ENCODE measurements around the gene UBE2F.

UBE2F gene

GRCh38 chr2:237940828-237941227 lies 26.0 kb upstream of the UBE2F start:
- DNase-seq, result no peak
- Histone ChIP-seq H3K9me3 (ENCODE audit: insufficient read depth, low read length, severe bottlenecking) (peaks cover 18% of the 10 kb centered on the region), H3K4me1 (ENCODE audit: insufficient read depth, low read length) (no peaks in the 10 kb centered on the region), H3K27ac (ENCODE audit: low read length) (no peak overlapping the region), H4K20me1 (ENCODE audit: insufficient read depth, low read length) (no peaks in the 10 kb centered on the region), H3K9ac (ENCODE audit: low read depth, low read length) (no peak overlapping the region), H3K4me3 (ENCODE audit: low read depth in 1 of 2, low read length in 2 of 2) (no peak overlapping the region), H3K36me3 (ENCODE audit: insufficient read depth, low read length) (no peaks in the 10 kb centered on the region), H3K4me2 (ENCODE audit: insufficient read depth, low read length) (no peak overlapping the region), H3K27me3 (ENCODE audit: insufficient read depth, low read length, poor library complexity) (no peaks in the 10 kb centered on the region), H2AFZ (ENCODE audit: low read depth, low read length) (no peak overlapping the region), H3K79me2 (ENCODE audit: insufficient read depth, low read length) (no peaks in the 10 kb centered on the region)
- ATAC-seq (ENCODE audit: insufficient read depth, low read depth), result no peak
- TF ChIP-seq EZH2 (IDR thresholded peaks at IDR 0.05; ENCODE audit: borderline replicate concordance, low read depth, low read length, severe bottlenecking) (no peak), CTCF (IDR thresholded peaks at IDR 0.05; ENCODE audit: borderline replicate concordance, extremely low read depth, low read length, poor library complexity, severe bottlenecking) (no peak)

GRCh38 chr2:237941239-237941638 lies 25.6 kb upstream of the UBE2F start:
- no peaks in the 10 kb centered on the region for H4K20me1 ChIP-seq (ENCODE audit: insufficient read depth, low read length)
- TF ChIP-seq EZH2 (IDR thresholded peaks at IDR 0.05; ENCODE audit: borderline replicate concordance, low read depth, low read length, severe bottlenecking) (no peak), CTCF (IDR thresholded peaks at IDR 0.05; ENCODE audit: borderline replicate concordance, extremely low read depth, low read length, poor library complexity, severe bottlenecking) (no peak)
- no peaks in the 10 kb centered on the region for H3K27me3 ChIP-seq (ENCODE audit: insufficient read depth, low read length, poor library complexity)
- H3K79me2 ChIP-seq (ENCODE audit: insufficient read depth, low read length), result no peaks in the 10 kb centered on the region
- no peak overlapping the region for H3K4me3 ChIP-seq (ENCODE audit: low read depth in 1 of 2, low read length in 2 of 2)
- no peak overlapping the region for H3K9ac ChIP-seq (ENCODE audit: low read depth, low read length)
- peaks cover 18% of the 10 kb centered on the region for H3K9me3 ChIP-seq (ENCODE audit: insufficient read depth, low read length, severe bottlenecking)
- no peak for DNase-seq
- no peak overlapping the region for H2AFZ ChIP-seq (ENCODE audit: low read depth, low read length)
- no peak overlapping the region for H3K27ac ChIP-seq (ENCODE audit: low read length)
- no peaks in the 10 kb centered on the region for H3K36me3 ChIP-seq (ENCODE audit: insufficient read depth, low read length)
- no peaks in the 10 kb centered on the region for H3K4me1 ChIP-seq (ENCODE audit: insufficient read depth, low read length)
- no peak overlapping the region for H3K4me2 ChIP-seq (ENCODE audit: insufficient read depth, low read length)
- ATAC-seq (ENCODE audit: insufficient read depth, low read depth), result no peak

GRCh38 chr2:237942513-237942899 lies 24.3 kb upstream of the UBE2F start:
- H3K9me3 ChIP-seq (ENCODE audit: insufficient read depth, low read length, severe bottlenecking), result peaks cover 18% of the 10 kb centered on the region
- no peak overlapping the region for H2AFZ ChIP-seq (ENCODE audit: low read depth, low read length)
- no peaks in the 10 kb centered on the region for H3K36me3 ChIP-seq (ENCODE audit: insufficient read depth, low read length)
- no peak overlapping the region for H3K27ac ChIP-seq (ENCODE audit: low read length)
- TF ChIP-seq EZH2 (IDR thresholded peaks at IDR 0.05; ENCODE audit: borderline replicate concordance, low read depth, low read length, severe bottlenecking) (no peak), CTCF (IDR thresholded peaks at IDR 0.05; ENCODE audit: borderline replicate concordance, extremely low read depth, low read length, poor library complexity, severe bottlenecking) (no peak)
- H3K9ac ChIP-seq (ENCODE audit: low read depth, low read length), result no peak overlapping the region
- ATAC-seq (ENCODE audit: insufficient read depth, low read depth), result no peak
- H3K4me2 ChIP-seq (ENCODE audit: insufficient read depth, low read length), result no peak overlapping the region
- H4K20me1 ChIP-seq (ENCODE audit: insufficient read depth, low read length), result no peaks in the 10 kb centered on the region
- H3K79me2 ChIP-seq (ENCODE audit: insufficient read depth, low read length), result no peaks in the 10 kb centered on the region
- H3K27me3 ChIP-seq (ENCODE audit: insufficient read depth, low read length, poor library complexity), result no peaks in the 10 kb centered on the region
- DNase-seq, result no peak
- H3K4me3 ChIP-seq (ENCODE audit: low read depth in 1 of 2, low read length in 2 of 2), result no peak overlapping the region
- H3K4me1 ChIP-seq (ENCODE audit: insufficient read depth, low read length), result no peaks in the 10 kb centered on the region

Data from DND-41 (cell line).